Panc1 (cell line): ENCODE measurements around the gene PMPCA. TPM values are rescaled to one million over a fixed set of nuclear protein-coding genes. Genes with fewer than 3 reads are reported as not detected.

Source experiments
- ATAC-seq: fragments of 200-7000 bp; cut with Tn5 transposase; 2 replicates; pipeline ENCODE4 v1.9.1; 2020; ENCODE audit warnings: mild to moderate bottlenecking, moderate library complexity
- BruUV-seq: library from RNA; stranded (reverse); fragments of 400-500 nt; replicated peaks from 2 replicates; lab custom pipeline; 2021; lab: Mats Ljungman, UMichigan
- CTCF ChIA-PET: fragments of 300-600 bp; sonication (Branson Sonifier 250); formaldehyde crosslinking; loops from one replicate; lab custom pipeline; 2022; ENCODE audit warnings: antibody characterized with exemption; lab: Charles Lee
- POLR2A ChIA-PET: fragments of 300-600 bp; sonication (Branson Sonifier 250); formaldehyde crosslinking; loops from one replicate; lab custom pipeline; 2022; ENCODE audit warnings: antibody characterized with exemption; lab: Charles Lee
- DNase-seq: peaks from one replicate; pipeline ENCODE4 v3.0.0-alpha.2; 2010; ENCODE audit warnings: low read depth, low spot score
- H3K27ac ChIP-seq: 2 replicates; pipeline ENCODE4 v1.5.1; 2011; ENCODE audit warnings: mild to moderate bottlenecking, low read length, inconsistent platforms
- H3K27me3 ChIP-seq: fragments of 200-500 bp; sonication (Bioruptor generic); 2 replicates; pipeline ENCODE4 v1.6.0; 2014; ENCODE audit warnings: low read length, inconsistent platforms; ENCODE audit not compliant: control insufficient read depth, insufficient read depth
- H3K36me3 ChIP-seq: fragments of 200-500 bp; sonication (Bioruptor generic); 2 replicates; pipeline ENCODE4 v1.5.1; 2014; ENCODE audit warnings: inconsistent platforms, mild to moderate bottlenecking, low read length, moderate library complexity; ENCODE audit not compliant: control insufficient read depth, insufficient read depth
- H3K4me1 ChIP-seq: 2 replicates; pipeline ENCODE4 v1.5.1; 2011; ENCODE audit warnings: inconsistent platforms, mild to moderate bottlenecking, low read length, moderate library complexity; ENCODE audit not compliant: control insufficient read depth, insufficient read depth
- H3K4me3 ChIP-seq, 2 experiments: 2 replicates each; pipeline ENCODE4 v1.5.1; 2011 to 2012; ENCODE audit warnings: low read depth in 2 of 2, low read length in 2 of 2, mild to moderate bottlenecking in 2 of 2, inconsistent platforms in 1 of 2, moderate library complexity in 1 of 2
- H3K9me3 ChIP-seq: fragments of 200-500 bp; sonication (Bioruptor generic); 2 replicates; pipeline ENCODE4 v1.5.1; 2014; ENCODE audit warnings: low read depth, mild to moderate bottlenecking, inconsistent platforms, low read length, moderate library complexity; ENCODE audit not compliant: control insufficient read depth, insufficient read depth
- CTCF ChIP-seq: fragments of 450-650 bp; IDR thresholded peaks from 2 replicates; pipeline ENCODE4 v1.5.1; 2017; ENCODE audit warnings: mild to moderate bottlenecking
- POLR2AphosphoS5 ChIP-seq: IDR thresholded peaks from 2 replicates; pipeline ENCODE4 v1.6.1; 2012; ENCODE audit warnings: mild to moderate bottlenecking, low read depth, low read length, moderate library complexity
- REST ChIP-seq, 2 experiments: IDR thresholded peaks; 2 replicates each; pipeline ENCODE4 v1.6.1; 2011 to 2012; ENCODE audit warnings: low read depth in 2 of 2, control low read depth in 1 of 2, low read length in 1 of 2, mild to moderate bottlenecking in 1 of 2, moderate library complexity in 1 of 2; ENCODE audit not compliant: insufficient read depth in 1 of 2
- SIN3A ChIP-seq: IDR thresholded peaks from 2 replicates; pipeline ENCODE4 v1.6.1; 2012; ENCODE audit warnings: low read depth, mild to moderate bottlenecking, low read length, moderate library complexity, borderline replicate concordance; ENCODE audit not compliant: insufficient read depth
- TCF7L2 ChIP-seq: IDR thresholded peaks from 2 replicates; pipeline ENCODE4 v1.6.1; 2011; ENCODE audit warnings: mild to moderate bottlenecking, low read depth, low read length, inconsistent platforms
- in situ Hi-C: cut with HindIII; loops from 2 replicates; pipeline ENCODE4 v1.10.0; 2016; ENCODE audit warnings: low sequenced_read_pairs, low pct_unique_long_range_greater_than_20kb
- intact Hi-C: fragments of 100-400 bp; cut with micrococcal nuclease; formaldehyde crosslinking; loops from one replicate; pipeline ENCODE4 v1.10.0; 2022; ENCODE audit not compliant: unreplicated experiment
- total RNA-seq: library from RNA; stranded (reverse); gene quantifications from one replicate; pipeline ENCODE4 v1.2.1, GENCODE V29; 2021; ENCODE audit not compliant: unreplicated experiment

Gene PMPCA
- total RNA-seq, 1 experiment from 2014 or later: 60.9 TPM

DNA sequence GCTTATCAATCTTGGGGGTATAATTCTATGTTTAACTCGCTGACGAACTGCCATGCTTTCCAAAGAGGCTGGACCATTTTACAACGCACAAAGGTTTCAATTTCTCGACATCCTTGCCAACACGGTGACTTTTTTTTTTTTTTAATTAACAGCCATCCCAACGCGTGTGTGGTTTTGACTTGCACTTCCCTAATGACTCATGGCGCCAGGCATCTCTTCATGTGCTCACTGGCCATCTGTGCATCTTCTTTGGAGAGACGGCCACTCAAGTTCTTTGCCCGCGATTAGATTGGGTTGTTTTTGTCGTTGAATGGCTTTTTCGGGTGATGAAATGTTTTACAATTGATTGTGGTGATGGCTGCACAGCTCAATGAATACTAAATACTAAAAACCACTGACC lies 24.4 kb upstream of the PMPCA start:
- Histone ChIP-seq H3K27me3 (no peaks in the 10 kb centered on the region), H3K9me3 (no peaks in the 10 kb centered on the region), H3K4me1 (no peaks in the 10 kb centered on the region), H3K4me3 (no peak overlapping the region), H3K27ac (no peak overlapping the region), H3K36me3 (no peaks in the 10 kb centered on the region)
- no peak for TF ChIP-seq POLR2AphosphoS5
- TF ChIP-seq SIN3A: no peak
- no peak for TF ChIP-seq CTCF
- TF ChIP-seq REST (IDR thresholded peaks at IDR 0.05; ENCODE audit: insufficient read depth in 1 of 2, low read depth in 2 of 2, low read length in 1 of 2): no peak
- TF ChIP-seq TCF7L2: no peak
- in situ Hi-C loops (no loop called here), intact Hi-C loops (no loop called here)
- no peak for ATAC-seq
- CTCF ChIA-PET: no interaction called here
- BruUV-seq: TSS peak; percentile 77
- POLR2A ChIA-PET: interaction anchor here (0.6 to 1.3 kb wide), 2 partner anchors 8 to 518 kb away, joined by 6 to 8 read pairs; no protein-coding TSS in a partner anchor
- no peak for DNase-seq

DNA sequence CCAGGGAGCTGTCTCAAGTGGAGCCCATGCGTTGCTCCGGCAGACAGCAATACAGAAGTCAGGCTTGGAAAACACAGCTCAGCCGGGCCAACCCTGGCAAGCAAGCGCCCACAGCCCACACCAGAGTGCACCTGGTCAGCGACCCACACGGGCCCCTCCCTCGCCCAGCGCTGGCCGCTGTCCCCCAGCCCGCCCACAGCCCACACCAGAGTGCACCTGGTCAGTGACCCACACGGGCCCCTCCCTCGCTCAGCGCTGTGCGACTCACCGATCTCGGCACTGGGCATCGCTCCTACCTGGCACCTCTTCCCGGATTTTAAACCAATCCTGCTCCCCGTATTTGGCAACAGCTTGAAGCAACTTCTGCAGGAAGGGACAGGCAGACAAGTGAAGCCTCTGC lies 23.2 kb upstream of the PMPCA start:
- POLR2A ChIA-PET: no interaction called here
- Histone ChIP-seq H3K4me1 (no peaks in the 10 kb centered on the region), H3K27ac (no peak overlapping the region), H3K4me3 (no peak overlapping the region), H3K36me3 (no peaks in the 10 kb centered on the region), H3K27me3 (no peaks in the 10 kb centered on the region), H3K9me3 (no peaks in the 10 kb centered on the region)
- DNase-seq: no peak
- TF ChIP-seq CTCF: no peak
- TF ChIP-seq SIN3A: no peak
- no peak for TF ChIP-seq REST (IDR thresholded peaks at IDR 0.05; ENCODE audit: insufficient read depth in 1 of 2, low read depth in 2 of 2, low read length in 1 of 2)
- no peak for TF ChIP-seq TCF7L2
- no peak for TF ChIP-seq POLR2AphosphoS5
- intact Hi-C loops (no loop called here), in situ Hi-C loops (no loop called here)
- CTCF ChIA-PET: no interaction called here
- BruUV-seq: no TSS peak
- ATAC-seq: no peak
